Neural progenitor cell (in vitro differentiated cells): ENCODE data around the gene MAST3.

ENCODE experiments used
- CTCF ChIP-seq: fragments of 200-600 bp; sonication (generic); IDR thresholded peaks from 2 replicates; pipeline ENCODE4 v1.5.1; 2017; ENCODE audit warnings: antibody characterized with exemption, mild to moderate bottlenecking
- EZH2 ChIP-seq: fragments of 200-600 bp; sonication (generic); IDR thresholded peaks from 2 replicates; pipeline ENCODE4 v1.6.1; 2017; ENCODE audit warnings: antibody characterized with exemption, mild to moderate bottlenecking, moderate library complexity

GRCh38 chr19:18152817-18153555 lies 55.4 kb downstream of the MAST3 start, which contains the start of gene PIK3R2:
- no peak for TF ChIP-seq CTCF
- TF ChIP-seq EZH2: no peak
